ENCODE data around the gene DGCR6L. TPM values are rescaled to one million over a fixed set of nuclear protein-coding genes. Genes with fewer than 3 reads are reported as not detected.
"Not testable (repeated sequence)": the region's sequence is repeated elsewhere in the genome, so short reads cannot be mapped to it uniquely, and the experiment has no call there.

The DGCR6L gene
- total and polyA plus RNA-seq, 2 donors (not counting 1 experiment from before 2014, with no cell fraction given), result 26.2 to 53.2 TPM

DNA sequence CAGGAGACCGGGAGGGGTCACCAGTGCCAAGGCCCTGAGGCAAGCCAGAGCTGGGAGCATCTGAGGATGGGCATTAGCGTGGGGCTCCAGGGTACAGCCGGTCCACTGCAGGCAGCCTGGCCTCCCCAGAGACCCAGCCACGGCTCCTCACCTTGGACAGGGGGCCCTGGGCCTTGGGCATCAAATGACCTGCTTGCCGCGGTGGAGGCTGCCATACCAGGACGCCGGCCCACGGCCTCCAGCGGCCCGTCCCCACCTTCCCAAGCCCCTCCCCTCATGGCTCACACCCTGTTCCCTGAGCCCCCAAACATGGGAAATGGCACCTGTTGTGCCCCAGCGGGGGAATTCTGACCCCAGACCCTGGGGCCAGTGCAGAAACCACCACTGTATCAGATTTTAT is 39.0 kb downstream of the DGCR6L start:
- Histone ChIP-seq H3K36me3 (ENCODE audit: control insufficient read depth, insufficient read depth, low read length) (no peaks in the 10 kb centered on the region), H3K4me2 (ENCODE audit: extremely low read depth, insufficient read depth, low read length) (no peak overlapping the region), H4K20me1 (ENCODE audit: control insufficient read depth, extremely low read depth, insufficient read depth, low read length) (no peaks in the 10 kb centered on the region), H3K9me3 (ENCODE audit: control insufficient read depth, insufficient read depth, low read depth, low read length) (no peaks in the 10 kb centered on the region), H3K27ac (ENCODE audit: insufficient read depth, low read length) (no peak overlapping the region), H3K79me2 (ENCODE audit: control insufficient read depth, insufficient read depth, low read length) (no peaks in the 10 kb centered on the region), H2AFZ (ENCODE audit: low read length) (no peak overlapping the region), H3K27me3 (ENCODE audit: control insufficient read depth, insufficient read depth, low read length) (no peaks in the 10 kb centered on the region), H3K9ac (ENCODE audit: insufficient read depth, low read length) (no peak overlapping the region), H3K4me3 (replicated peaks in 1 of 4; ENCODE audit: control extremely low read depth in 1 of 4, insufficient read depth in 1 of 4, low read depth in 3 of 4, low read length in 4 of 4) (no peak overlapping the region), H3K4me1 (ENCODE audit: control insufficient read depth, extremely low read depth, insufficient read depth, low read length) (no peaks in the 10 kb centered on the region)
- DNase-seq (ENCODE audit: low read depth in 2 of 2), result no peak
- no peak for TF ChIP-seq EZH2 (IDR thresholded peaks at IDR 0.05; ENCODE audit: low read length, missing control alignments)
- TF ChIP-seq, protein P1, sequence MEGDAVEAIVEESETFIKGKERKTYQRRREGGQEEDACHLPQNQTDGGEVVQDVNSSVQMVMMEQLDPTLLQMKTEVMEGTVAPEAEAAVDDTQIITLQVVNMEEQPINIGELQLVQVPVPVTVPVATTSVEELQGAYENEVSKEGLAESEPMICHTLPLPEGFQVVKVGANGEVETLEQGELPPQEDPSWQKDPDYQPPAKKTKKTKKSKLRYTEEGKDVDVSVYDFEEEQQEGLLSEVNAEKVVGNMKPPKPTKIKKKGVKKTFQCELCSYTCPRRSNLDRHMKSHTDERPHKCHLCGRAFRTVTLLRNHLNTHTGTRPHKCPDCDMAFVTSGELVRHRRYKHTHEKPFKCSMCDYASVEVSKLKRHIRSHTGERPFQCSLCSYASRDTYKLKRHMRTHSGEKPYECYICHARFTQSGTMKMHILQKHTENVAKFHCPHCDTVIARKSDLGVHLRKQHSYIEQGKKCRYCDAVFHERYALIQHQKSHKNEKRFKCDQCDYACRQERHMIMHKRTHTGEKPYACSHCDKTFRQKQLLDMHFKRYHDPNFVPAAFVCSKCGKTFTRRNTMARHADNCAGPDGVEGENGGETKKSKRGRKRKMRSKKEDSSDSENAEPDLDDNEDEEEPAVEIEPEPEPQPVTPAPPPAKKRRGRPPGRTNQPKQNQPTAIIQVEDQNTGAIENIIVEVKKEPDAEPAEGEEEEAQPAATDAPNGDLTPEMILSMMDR (conservative IDR thresholded peaks at IDR 0.05 in 1 of 2, IDR thresholded peaks at IDR 0.05 in 1 of 2; ENCODE audit: low read depth in 1 of 2, low read length in 2 of 2), result no peak

DNA sequence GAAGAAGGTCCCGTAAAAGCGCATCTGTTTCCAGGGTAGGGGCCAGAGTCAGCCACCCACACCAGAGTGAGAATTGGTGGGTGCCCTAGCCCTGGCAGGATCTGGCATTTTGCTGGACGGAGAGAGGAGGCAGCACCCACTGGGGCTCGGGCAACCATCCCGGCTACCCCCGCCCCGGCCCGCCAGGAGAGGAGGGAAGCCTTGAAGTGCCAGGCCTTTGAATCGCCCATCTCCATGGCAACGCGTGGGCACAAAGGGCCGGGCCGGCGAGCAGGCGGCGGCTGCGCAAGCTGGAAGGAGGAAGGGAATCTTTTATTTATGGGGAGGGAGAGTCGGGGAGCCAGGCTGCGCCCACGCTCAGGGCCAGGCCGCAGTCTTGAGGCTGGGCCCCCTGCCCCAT is 39.7 kb downstream of the DGCR6L start:
- H3K79me2 ChIP-seq (ENCODE audit: control insufficient read depth, insufficient read depth, low read length); H3K9ac ChIP-seq (ENCODE audit: insufficient read depth, low read length); H3K27me3 ChIP-seq (ENCODE audit: control insufficient read depth, insufficient read depth, low read length); H3K9me3 ChIP-seq (ENCODE audit: control insufficient read depth, insufficient read depth, low read depth, low read length); H3K4me2 ChIP-seq (ENCODE audit: extremely low read depth, insufficient read depth, low read length); H3K4me3 ChIP-seq (replicated peaks in 1 of 4; ENCODE audit: control extremely low read depth in 1 of 4, insufficient read depth in 1 of 4, low read depth in 3 of 4, low read length in 4 of 4); H3K27ac ChIP-seq (ENCODE audit: insufficient read depth, low read length); H3K4me1 ChIP-seq (ENCODE audit: control insufficient read depth, extremely low read depth, insufficient read depth, low read length); H3K36me3 ChIP-seq (ENCODE audit: control insufficient read depth, insufficient read depth, low read length); H2AFZ ChIP-seq (ENCODE audit: low read length); H4K20me1 ChIP-seq (ENCODE audit: control insufficient read depth, extremely low read depth, insufficient read depth, low read length): not testable (repeated sequence)
- DNase-seq (ENCODE audit: low read depth in 2 of 2), result peak in 1 of 2 donors; percentile 7

DNA sequence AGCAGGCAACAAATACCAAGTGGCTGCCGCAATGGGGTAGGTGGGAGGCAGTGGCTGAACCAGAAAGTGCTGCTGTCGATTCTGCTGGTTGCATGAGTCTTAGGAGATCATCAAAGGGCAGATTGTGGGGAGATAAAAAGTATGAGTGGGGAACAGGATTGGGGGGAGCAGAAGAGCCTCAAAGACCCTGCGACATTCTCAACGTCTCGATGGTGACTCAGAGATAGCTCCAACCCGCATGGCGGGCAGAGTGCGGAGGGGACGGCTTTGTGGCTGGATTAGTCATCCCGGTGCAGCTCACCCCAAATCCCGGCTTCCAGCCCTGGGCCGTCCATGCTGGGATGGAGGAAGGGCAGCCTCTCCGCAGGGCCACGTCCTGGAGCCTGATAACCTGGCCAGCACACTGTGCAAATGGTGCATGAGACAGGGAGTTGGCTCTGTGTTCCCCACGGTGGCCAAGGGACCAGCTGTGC is 40.2 kb downstream of the DGCR6L start:
- H3K27me3 ChIP-seq (ENCODE audit: control insufficient read depth, insufficient read depth, low read length), result no peaks in the 10 kb centered on the region
- H3K4me3 ChIP-seq (replicated peaks in 1 of 4; ENCODE audit: control extremely low read depth in 1 of 4, insufficient read depth in 1 of 4, low read depth in 3 of 4, low read length in 4 of 4), result no peak overlapping the region
- no peak for TF ChIP-seq EZH2 (IDR thresholded peaks at IDR 0.05; ENCODE audit: low read length, missing control alignments)
- TF ChIP-seq, protein P1 (conservative IDR thresholded peaks at IDR 0.05 in 1 of 2, IDR thresholded peaks at IDR 0.05 in 1 of 2; ENCODE audit: low read depth in 1 of 2, low read length in 2 of 2), result no peak
- no peaks in the 10 kb centered on the region for H3K79me2 ChIP-seq (ENCODE audit: control insufficient read depth, insufficient read depth, low read length)
- DNase-seq (ENCODE audit: low read depth in 2 of 2), result peak in 1 of 2 donors; percentile 81
- H3K36me3 ChIP-seq (ENCODE audit: control insufficient read depth, insufficient read depth, low read length), result no peaks in the 10 kb centered on the region
- H3K9ac ChIP-seq (ENCODE audit: insufficient read depth, low read length), result no peak overlapping the region
- no peaks in the 10 kb centered on the region for H4K20me1 ChIP-seq (ENCODE audit: control insufficient read depth, extremely low read depth, insufficient read depth, low read length)
- no peaks in the 10 kb centered on the region for H3K9me3 ChIP-seq (ENCODE audit: control insufficient read depth, insufficient read depth, low read depth, low read length)
- no peak overlapping the region for H2AFZ ChIP-seq (ENCODE audit: low read length)
- H3K4me2 ChIP-seq (ENCODE audit: extremely low read depth, insufficient read depth, low read length), result no peak overlapping the region
- H3K4me1 ChIP-seq (ENCODE audit: control insufficient read depth, extremely low read depth, insufficient read depth, low read length), result no peaks in the 10 kb centered on the region
- no peak overlapping the region for H3K27ac ChIP-seq (ENCODE audit: insufficient read depth, low read length)

DNA sequence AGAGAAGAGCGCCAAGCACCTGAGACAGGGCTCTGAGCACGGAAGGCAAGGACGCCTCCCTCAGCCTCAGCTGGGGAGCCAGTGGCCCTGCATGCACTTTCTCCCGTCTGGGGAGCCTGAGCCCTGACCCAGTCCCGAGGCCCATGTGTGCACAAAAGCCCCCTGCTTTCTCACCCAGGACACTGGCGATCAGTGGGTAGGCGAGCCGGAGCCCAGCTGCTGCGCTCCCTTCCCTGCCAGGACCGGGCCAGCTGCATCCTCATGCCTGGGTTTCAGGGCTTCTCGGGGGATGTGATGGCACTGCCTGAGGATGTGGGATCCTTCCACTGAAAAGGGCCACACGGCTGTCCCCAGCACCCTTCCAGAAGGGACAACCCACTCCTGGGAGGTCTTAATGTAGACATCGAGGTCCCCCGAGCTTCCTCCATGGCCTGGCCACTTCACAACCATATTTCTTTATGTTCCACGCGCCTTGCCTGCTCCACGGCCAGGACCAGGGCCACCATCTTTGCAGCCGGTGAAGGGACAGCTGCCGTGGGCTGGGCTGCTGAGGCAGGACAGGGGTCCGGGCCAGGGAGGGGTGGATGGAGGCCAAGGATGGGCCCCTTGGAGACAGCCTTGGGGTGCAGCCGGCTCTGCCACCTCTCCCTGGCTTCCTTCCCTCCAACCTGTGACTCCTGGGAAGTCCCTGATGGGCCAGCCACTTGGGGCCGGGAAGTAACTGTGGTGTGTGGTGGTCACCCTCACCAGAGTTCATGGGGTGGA is 41.0 kb downstream of the DGCR6L start:
- not testable (repeated sequence) for H3K4me3 ChIP-seq (replicated peaks in 1 of 4; ENCODE audit: control extremely low read depth in 1 of 4, insufficient read depth in 1 of 4, low read depth in 3 of 4, low read length in 4 of 4); H3K79me2 ChIP-seq (ENCODE audit: control insufficient read depth, insufficient read depth, low read length); H3K27ac ChIP-seq (ENCODE audit: insufficient read depth, low read length); H3K4me2 ChIP-seq (ENCODE audit: extremely low read depth, insufficient read depth, low read length); H3K9me3 ChIP-seq (ENCODE audit: control insufficient read depth, insufficient read depth, low read depth, low read length); H3K9ac ChIP-seq (ENCODE audit: insufficient read depth, low read length); DNase-seq (ENCODE audit: low read depth in 2 of 2); H3K4me1 ChIP-seq (ENCODE audit: control insufficient read depth, extremely low read depth, insufficient read depth, low read length); H3K36me3 ChIP-seq (ENCODE audit: control insufficient read depth, insufficient read depth, low read length); H4K20me1 ChIP-seq (ENCODE audit: control insufficient read depth, extremely low read depth, insufficient read depth, low read length); H2AFZ ChIP-seq (ENCODE audit: low read length); H3K27me3 ChIP-seq (ENCODE audit: control insufficient read depth, insufficient read depth, low read length)

DNA sequence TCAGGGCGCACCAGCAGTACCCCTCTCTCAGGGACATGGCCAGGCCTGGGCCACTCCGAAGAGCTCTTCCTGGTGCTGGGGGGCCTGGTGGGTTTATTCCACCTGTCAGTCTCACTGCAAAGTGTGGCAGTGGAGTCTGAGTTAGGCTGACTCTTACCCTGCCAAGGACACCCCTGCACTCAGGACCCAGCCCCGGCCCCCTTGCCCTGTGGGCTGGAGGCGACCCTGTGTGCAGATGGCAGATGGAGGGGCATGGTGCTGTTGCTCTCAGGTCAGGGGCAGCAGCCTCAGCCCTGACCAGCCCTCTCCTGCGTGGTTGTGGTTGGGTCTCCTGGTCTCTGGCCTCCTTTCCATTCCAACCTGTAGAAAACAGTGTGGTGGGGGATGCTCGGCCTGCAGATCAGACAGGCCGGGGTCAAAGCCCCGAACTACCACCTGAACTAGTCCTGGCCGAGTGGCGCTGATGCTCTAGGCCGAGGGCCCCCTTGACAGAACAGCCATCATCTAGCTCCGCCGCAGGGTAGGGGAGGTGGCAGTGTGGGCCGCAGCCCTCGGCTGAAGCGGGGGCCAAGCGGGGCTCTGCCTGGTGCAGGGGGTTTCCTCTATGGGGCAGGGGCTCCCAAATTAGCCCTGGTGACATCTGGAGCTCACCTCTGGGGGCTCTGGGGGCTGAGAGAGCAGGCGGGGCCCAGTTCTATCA is 41.8 kb downstream of the DGCR6L start:
- H4K20me1 ChIP-seq (ENCODE audit: control insufficient read depth, extremely low read depth, insufficient read depth, low read length); H3K9ac ChIP-seq (ENCODE audit: insufficient read depth, low read length); H3K4me1 ChIP-seq (ENCODE audit: control insufficient read depth, extremely low read depth, insufficient read depth, low read length); H2AFZ ChIP-seq (ENCODE audit: low read length); H3K4me2 ChIP-seq (ENCODE audit: extremely low read depth, insufficient read depth, low read length); H3K27me3 ChIP-seq (ENCODE audit: control insufficient read depth, insufficient read depth, low read length); H3K27ac ChIP-seq (ENCODE audit: insufficient read depth, low read length); H3K9me3 ChIP-seq (ENCODE audit: control insufficient read depth, insufficient read depth, low read depth, low read length); H3K79me2 ChIP-seq (ENCODE audit: control insufficient read depth, insufficient read depth, low read length); DNase-seq (ENCODE audit: low read depth in 2 of 2); H3K4me3 ChIP-seq (replicated peaks in 1 of 4; ENCODE audit: control extremely low read depth in 1 of 4, insufficient read depth in 1 of 4, low read depth in 3 of 4, low read length in 4 of 4); H3K36me3 ChIP-seq (ENCODE audit: control insufficient read depth, insufficient read depth, low read length): not testable (repeated sequence)

Measured in fibroblast of lung (primary cell).